Measurements from ENCODE around the gene PRR20G. TPM values are rescaled to one million over a fixed set of nuclear protein-coding genes. Genes with fewer than 3 reads are reported as not detected.

PRR20G gene
- total RNA-seq, 3 donors from 2014 or later, result not detected

DNA sequence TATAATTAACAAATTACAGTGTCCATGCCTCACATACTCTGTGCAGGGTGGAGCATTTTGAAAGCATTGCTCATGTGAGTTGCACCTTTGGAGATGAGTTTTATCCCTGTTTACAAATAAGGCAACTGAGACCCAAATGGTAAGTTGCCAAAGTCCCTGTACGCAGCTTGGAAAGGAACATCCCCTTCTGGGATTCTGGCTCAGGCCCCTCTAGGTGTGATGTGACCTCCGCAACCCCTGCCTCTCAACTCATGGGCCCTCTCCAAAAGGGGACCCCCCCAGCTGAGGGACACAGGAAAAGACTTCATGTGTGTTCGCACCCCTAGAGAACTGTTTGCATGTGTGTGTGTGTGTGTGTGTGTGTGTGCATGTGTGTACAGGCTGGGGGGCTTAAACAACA, 25.3 kb downstream of the PRR20G start:
- H3K9me3 ChIP-seq, result no peaks in the 10 kb centered on the region
- ATAC-seq (no peak), DNase-seq (no peak)
- H3K4me3 ChIP-seq, result no peak overlapping the region
- intact Hi-C loops (cut with DNase I, micrococcal nuclease), result loop anchor here in 1 of 2 donors (10.0 kb wide), 1 partner anchor 222 kb away; no protein-coding TSS in a partner anchor
- TF ChIP-seq, protein P1, sequence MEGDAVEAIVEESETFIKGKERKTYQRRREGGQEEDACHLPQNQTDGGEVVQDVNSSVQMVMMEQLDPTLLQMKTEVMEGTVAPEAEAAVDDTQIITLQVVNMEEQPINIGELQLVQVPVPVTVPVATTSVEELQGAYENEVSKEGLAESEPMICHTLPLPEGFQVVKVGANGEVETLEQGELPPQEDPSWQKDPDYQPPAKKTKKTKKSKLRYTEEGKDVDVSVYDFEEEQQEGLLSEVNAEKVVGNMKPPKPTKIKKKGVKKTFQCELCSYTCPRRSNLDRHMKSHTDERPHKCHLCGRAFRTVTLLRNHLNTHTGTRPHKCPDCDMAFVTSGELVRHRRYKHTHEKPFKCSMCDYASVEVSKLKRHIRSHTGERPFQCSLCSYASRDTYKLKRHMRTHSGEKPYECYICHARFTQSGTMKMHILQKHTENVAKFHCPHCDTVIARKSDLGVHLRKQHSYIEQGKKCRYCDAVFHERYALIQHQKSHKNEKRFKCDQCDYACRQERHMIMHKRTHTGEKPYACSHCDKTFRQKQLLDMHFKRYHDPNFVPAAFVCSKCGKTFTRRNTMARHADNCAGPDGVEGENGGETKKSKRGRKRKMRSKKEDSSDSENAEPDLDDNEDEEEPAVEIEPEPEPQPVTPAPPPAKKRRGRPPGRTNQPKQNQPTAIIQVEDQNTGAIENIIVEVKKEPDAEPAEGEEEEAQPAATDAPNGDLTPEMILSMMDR (IDR thresholded peaks at IDR 0.05), result no peak
- no peaks in the 10 kb centered on the region for H3K4me1 ChIP-seq (ENCODE audit: low read depth)
- no peaks in the 10 kb centered on the region for H3K36me3 ChIP-seq (ENCODE audit: low read depth)

DNA sequence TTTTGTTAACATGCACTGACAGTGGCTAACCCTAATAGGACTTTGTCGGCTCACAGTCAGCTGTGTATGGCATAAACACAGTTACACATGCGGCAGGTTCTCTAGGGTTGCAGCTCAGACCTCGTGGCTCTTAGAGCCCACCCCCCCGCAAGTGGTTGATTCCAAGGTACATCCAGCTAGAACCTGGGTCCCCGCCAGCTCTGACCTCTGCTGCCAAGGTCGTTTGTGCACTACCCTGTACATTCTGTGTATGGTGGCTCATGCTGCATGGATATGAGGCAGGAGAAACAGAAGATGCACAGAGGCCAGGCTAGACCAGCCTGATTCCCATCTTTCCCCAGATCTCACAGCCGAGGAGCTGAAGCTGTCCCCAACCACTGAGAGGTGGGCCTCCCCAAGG, 25.9 kb downstream of the PRR20G start:
- Histone ChIP-seq H3K36me3 (ENCODE audit: low read depth) (no peaks in the 10 kb centered on the region), H3K4me3 (no peak overlapping the region), H3K9me3 (no peaks in the 10 kb centered on the region), H3K4me1 (ENCODE audit: low read depth) (no peaks in the 10 kb centered on the region)
- TF ChIP-seq, protein P1 (IDR thresholded peaks at IDR 0.05), result no peak
- DNase-seq (no peak), ATAC-seq (no peak)
- intact Hi-C loops (cut with DNase I, micrococcal nuclease), result loop anchor here in 1 of 2 donors (10.0 kb wide), 1 partner anchor 223 kb away; no protein-coding TSS in a partner anchor

DNA sequence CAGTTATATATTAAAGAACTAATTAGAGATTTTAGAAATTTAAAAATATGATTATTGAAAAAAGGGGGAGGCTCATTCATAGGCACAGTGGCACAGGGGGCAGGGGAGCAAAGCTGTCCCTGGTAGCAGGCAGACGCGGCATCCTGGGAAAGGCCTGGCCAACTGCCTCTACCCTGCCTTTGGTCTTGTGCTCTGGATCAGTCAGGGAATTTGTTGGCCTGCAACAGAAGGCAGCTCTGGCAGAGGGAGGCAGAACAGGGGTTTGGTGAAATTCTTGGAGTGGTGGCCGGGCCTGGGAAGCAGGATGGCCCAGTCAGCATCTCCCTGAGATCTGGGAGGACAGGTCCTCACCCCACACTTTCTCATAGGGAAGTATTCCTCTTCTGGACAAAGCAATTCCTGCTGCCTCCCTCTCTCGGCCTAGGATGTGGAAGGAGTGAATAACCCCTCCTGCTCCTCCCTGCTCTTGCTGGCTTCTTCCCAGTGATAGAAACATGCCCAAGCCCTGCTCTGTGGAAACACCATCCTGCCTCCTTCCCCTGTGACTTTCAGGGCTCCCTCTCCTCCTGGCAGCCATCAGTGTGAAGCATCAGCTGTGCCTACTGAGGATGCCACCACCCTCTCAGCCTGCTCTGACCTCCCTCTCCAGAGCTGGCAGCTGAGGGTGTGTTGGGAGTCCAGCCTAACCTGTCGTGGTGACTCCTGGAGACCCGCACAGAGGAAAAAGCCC, 26.9 kb downstream of the PRR20G start:
- ATAC-seq, result no peak
- no peaks in the 10 kb centered on the region for H3K36me3 ChIP-seq (ENCODE audit: low read depth)
- DNase-seq, result no peak
- H3K9me3 ChIP-seq, result no peaks in the 10 kb centered on the region
- TF ChIP-seq, protein P1 (IDR thresholded peaks at IDR 0.05), result no peak
- no peak overlapping the region for H3K4me3 ChIP-seq
- intact Hi-C loops (cut with DNase I, micrococcal nuclease), result loop anchor here in 1 of 2 donors (10.0 kb wide), 1 partner anchor 224 kb away; no protein-coding TSS in a partner anchor
- H3K4me1 ChIP-seq (ENCODE audit: low read depth), result no peaks in the 10 kb centered on the region

DNA sequence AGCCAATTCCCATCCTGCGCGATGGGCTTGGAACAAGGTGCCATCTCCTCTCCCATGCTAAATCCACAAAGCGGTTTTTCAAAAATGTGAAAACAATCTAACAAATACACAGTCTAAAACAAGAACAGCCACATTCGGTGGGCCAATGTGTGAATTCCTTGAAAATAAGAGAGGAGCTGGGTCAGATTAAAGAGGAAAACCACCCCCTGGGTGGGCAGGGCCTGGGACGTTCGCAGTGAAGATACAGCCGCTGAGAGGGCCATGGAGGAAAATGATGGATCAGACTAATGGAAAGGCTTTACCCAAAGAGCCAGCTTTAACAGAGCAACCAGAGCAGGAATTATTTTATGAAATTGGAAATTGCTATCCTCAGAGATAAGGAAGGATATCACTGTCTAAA, 27.4 kb downstream of the PRR20G start:
- intact Hi-C loops (cut with DNase I, micrococcal nuclease), result loop anchor here in 1 of 2 donors (10.0 kb wide), 1 partner anchor 224 kb away; no protein-coding TSS in a partner anchor
- no peaks in the 10 kb centered on the region for H3K36me3 ChIP-seq (ENCODE audit: low read depth)
- DNase-seq (no peak), ATAC-seq (no peak)
- no peak overlapping the region for H3K4me3 ChIP-seq
- TF ChIP-seq, protein P1 (IDR thresholded peaks at IDR 0.05), result no peak
- no peaks in the 10 kb centered on the region for H3K9me3 ChIP-seq
- H3K4me1 ChIP-seq (ENCODE audit: low read depth), result no peaks in the 10 kb centered on the region

DNA sequence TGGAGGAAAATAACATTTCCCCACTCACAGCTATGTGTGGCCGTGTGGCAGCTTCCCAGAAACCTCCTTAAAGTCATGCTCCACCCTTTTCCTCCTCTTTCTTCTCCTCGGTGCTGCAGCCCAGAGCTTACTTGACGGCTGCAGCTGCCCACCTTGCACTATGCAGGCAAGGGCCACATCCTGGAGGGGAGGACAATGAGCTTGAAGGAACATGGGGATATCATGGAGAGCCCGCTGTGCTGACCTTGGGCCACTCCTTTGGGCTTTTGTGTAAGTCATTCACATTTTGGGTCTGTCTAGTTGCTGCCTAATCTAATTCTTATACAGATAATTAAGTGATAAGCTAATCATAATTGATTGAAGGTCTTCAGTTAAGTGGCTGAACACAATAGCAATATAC, 28.0 kb downstream of the PRR20G start:
- Histone ChIP-seq H3K36me3 (ENCODE audit: low read depth) (no peaks in the 10 kb centered on the region), H3K4me1 (ENCODE audit: low read depth) (no peaks in the 10 kb centered on the region), H3K9me3 (no peaks in the 10 kb centered on the region), H3K4me3 (no peak overlapping the region)
- intact Hi-C loops (cut with DNase I, micrococcal nuclease), result loop anchor here in 1 of 2 donors (10.0 kb wide), 1 partner anchor 225 kb away; no protein-coding TSS in a partner anchor
- ATAC-seq, result no peak
- no peak for DNase-seq
- TF ChIP-seq, protein P1 (IDR thresholded peaks at IDR 0.05), result no peak
